GM23338 (cell line): ENCODE results near the gene DNAAF5. TPM values are rescaled to one million over a fixed set of nuclear protein-coding genes. Genes with fewer than 3 reads are reported as not detected.

Experiments
- ATAC-seq: fragments of 200-7000 bp; cut with Tn5 transposase; 3 replicates; pipeline ENCODE4 v1.9.1; 2020
- DNase-seq: peaks from one replicate; pipeline ENCODE4 v3.0.0-alpha.2; 2015; ENCODE audit warnings: low spot score
- H2AFZ ChIP-seq: fragments of 200-600 bp; sonication (generic); 2 replicates; pipeline ENCODE4 v1.8.0; 2016; ENCODE audit warnings: antibody characterized with exemption, mild to moderate bottlenecking, moderate library complexity
- H3F3A ChIP-seq: fragments of 200-600 bp; sonication (generic); replicated peaks from 2 replicates; pipeline ENCODE4 v1.8.0; 2017; ENCODE audit warnings: antibody characterized with exemption, mixed run types, low read depth
- H3K27ac ChIP-seq: fragments of 200-600 bp; sonication (generic); 2 replicates; pipeline ENCODE4 v1.6.1; 2016; ENCODE audit warnings: low read depth
- H3K27me3 ChIP-seq: fragments of 200-600 bp; sonication (generic); 2 replicates; pipeline ENCODE4 v1.8.0; 2016; ENCODE audit warnings: mild to moderate bottlenecking, mixed run types, moderate library complexity; ENCODE audit not compliant: insufficient read depth
- H3K36me3 ChIP-seq: fragments of 200-600 bp; sonication (generic); 2 replicates; pipeline ENCODE4 v1.8.0; 2016; ENCODE audit warnings: mild to moderate bottlenecking; ENCODE audit not compliant: insufficient read depth
- H3K4me1 ChIP-seq: fragments of 200-600 bp; sonication (generic); 2 replicates; pipeline ENCODE4 v1.8.0; 2016; ENCODE audit warnings: mild to moderate bottlenecking, moderate library complexity; ENCODE audit not compliant: insufficient read depth
- H3K4me2 ChIP-seq: fragments of 200-600 bp; sonication (generic); 2 replicates; pipeline ENCODE4 v1.7.1; 2017; ENCODE audit warnings: mixed run types
- H3K4me3 ChIP-seq: fragments of 200-600 bp; sonication (generic); 2 replicates; pipeline ENCODE4 v1.6.1; 2016; ENCODE audit warnings: mixed run types
- H3K79me2 ChIP-seq: fragments of 200-600 bp; sonication (generic); replicated peaks from 2 replicates; pipeline ENCODE4 v1.8.0; 2017; ENCODE audit warnings: mild to moderate bottlenecking; ENCODE audit not compliant: insufficient read depth
- H3K9me2 ChIP-seq: fragments of 200-600 bp; sonication (generic); 2 replicates; pipeline ENCODE4 v1.8.0; 2017; ENCODE audit not compliant: insufficient read depth
- H4K20me1 ChIP-seq: fragments of 200-600 bp; sonication (generic); replicated peaks from 2 replicates; pipeline ENCODE4 v1.8.0; 2017; ENCODE audit warnings: mild to moderate bottlenecking; ENCODE audit not compliant: insufficient read depth
- H3K27ac Mint-ChIP-seq: 2 replicates; pipeline ENCODE4 v1.8.0; 2020; ENCODE audit warnings: inconsistent platforms, mild to moderate bottlenecking, moderate library complexity, mixed read lengths
- H3K27me3 Mint-ChIP-seq: 3 replicates; pipeline ENCODE4 v1.8.0; 2022; ENCODE audit warnings: low read depth, mild to moderate bottlenecking, moderate library complexity, mixed read lengths, inconsistent platforms; ENCODE audit not compliant: insufficient read depth, poor library complexity
- H3K36me3 Mint-ChIP-seq: 3 replicates; pipeline ENCODE4 v1.8.0; 2021; ENCODE audit warnings: low read depth, mild to moderate bottlenecking, inconsistent platforms, moderate library complexity, mixed read lengths
- H3K4me1 Mint-ChIP-seq: 3 replicates; pipeline ENCODE4 v1.8.0; 2020; ENCODE audit warnings: mild to moderate bottlenecking, inconsistent platforms, mixed read lengths
- H3K4me3 Mint-ChIP-seq: 3 replicates; pipeline ENCODE4 v1.8.0; 2021; ENCODE audit warnings: moderate library complexity, mild to moderate bottlenecking, inconsistent platforms, mixed read lengths
- H3K9me3 Mint-ChIP-seq: 3 replicates; pipeline ENCODE4 v1.8.0; 2020; ENCODE audit warnings: moderate library complexity, mild to moderate bottlenecking, inconsistent platforms, mixed read lengths
- CREB1 ChIP-seq: fragments of 250-450 bp; sonication (Bioruptor Pico); IDR thresholded peaks from 2 replicates; pipeline ENCODE4 v1.5.0; 2020; ENCODE audit warnings: low read depth, mild to moderate bottlenecking, moderate library complexity
- CTCF ChIP-seq, 2 experiments: fragments of 200-600 bp in 1 of 2; sonication (generic) in 1 of 2; conservative IDR thresholded peaks; 2 replicates each; pipeline versions ENCODE4 v1.5.1 to v1.6.1; 2016 to 2017; ENCODE audit warnings: antibody characterized with exemption in 2 of 2, low read depth in 2 of 2, mild to moderate bottlenecking in 2 of 2, moderate library complexity in 1 of 2
- ETS1 ChIP-seq: IDR thresholded peaks from 2 replicates; pipeline ENCODE4 v1.6.1; 2016; ENCODE audit warnings: antibody characterized with exemption
- EZH2 ChIP-seq: fragments of 200-600 bp; sonication (generic); IDR thresholded peaks from one replicate; pipeline ENCODE4 v1.8.0; 2017; ENCODE audit warnings: antibody characterized with exemption, mild to moderate bottlenecking, low read depth; ENCODE audit not compliant: unreplicated experiment
- EZH2phosphoT487 ChIP-seq: fragments of 200-600 bp; sonication (generic); IDR thresholded peaks from one replicate; pipeline ENCODE4 v1.8.1; 2018; ENCODE audit warnings: antibody characterized with exemption; ENCODE audit not compliant: unreplicated experiment
- JUNB ChIP-seq: IDR thresholded peaks from one replicate; pipeline ENCODE4 v1.6.1; 2016; ENCODE audit warnings: antibody characterized with exemption; ENCODE audit not compliant: unreplicated experiment
- NANOG ChIP-seq: IDR thresholded peaks from 2 replicates; pipeline ENCODE4 v1.6.1; 2016; ENCODE audit warnings: antibody characterized with exemption, borderline replicate concordance
- POLR2AphosphoS5 ChIP-seq: IDR thresholded peaks from 2 replicates; pipeline ENCODE4 v1.6.1; 2016; ENCODE audit warnings: antibody characterized with exemption, low read depth
- REST ChIP-seq: IDR thresholded peaks from one replicate; pipeline ENCODE4 v1.6.1; 2018; ENCODE audit warnings: antibody characterized with exemption; ENCODE audit not compliant: unreplicated experiment
- STAT1 ChIP-seq: IDR thresholded peaks from one replicate; pipeline ENCODE4 v1.6.1; 2016; ENCODE audit warnings: antibody characterized with exemption; ENCODE audit not compliant: unreplicated experiment
- ZNF114 ChIP-seq: fragments of 250-450 bp; sonication (Bioruptor Pico); IDR thresholded peaks from 2 replicates; pipeline ENCODE4 v1.5.0; 2020; ENCODE audit warnings: mild to moderate bottlenecking, moderate library complexity
- ZNF331 ChIP-seq: fragments of 250-450 bp; sonication (Bioruptor Pico); IDR thresholded peaks from 2 replicates; pipeline ENCODE4 v1.5.0; 2020; ENCODE audit warnings: low read depth, mild to moderate bottlenecking, moderate library complexity
- ZNF462 ChIP-seq: fragments of 250-450 bp; sonication (Bioruptor Pico); IDR thresholded peaks from 2 replicates; pipeline ENCODE4 v1.5.0; 2020; ENCODE audit warnings: mild to moderate bottlenecking, moderate library complexity
- polyA plus RNA-seq: library from polyadenylated mRNA; unstranded; fragments of >200 nt; fragmentation: Nextera tagmentation; extraction: Ambion mirVana; gene quantifications from 2 replicates; pipeline ENCODE4 v1.2.1, GENCODE V29; 2016
- total RNA-seq: library from RNA; depleted of rRNA; stranded (reverse); fragments of >200 nt; shearing (Covaris generic); gene quantifications from 2 replicates; pipeline ENCODE4 v1.2.3, GENCODE V29; 2014

Gene DNAAF5
- total and polyA plus RNA-seq, 2 experiments from 2014 or later = 20.4 to 86.7 TPM

- Histone ChIP-seq H3F3A (peaks cover 8% of the 10 kb centered on the region; the same call in 1 of the 2 replicates), H3K36me3 (peaks cover 6% of the 10 kb centered on the region; the same call in 1 of the 2 replicates), H3K4me3 (no peak overlapping the region), H3K79me2 (0 out of 2 replicates have a peak, but pooled peaks cover 4% of the 10 kb centered on the region), H2AFZ (no peak overlapping the region), H3K4me2 (no peak overlapping the region), H3K4me1 (no peaks in the 10 kb centered on the region), H3K27me3 (no peaks in the 10 kb centered on the region), H4K20me1 (peaks cover 14% of the 10 kb centered on the region; the same call in 1 of the 2 replicates), H3K27ac (no peak overlapping the region), H3K9me2 (no peaks in the 10 kb centered on the region)
- H3K27ac Mint-ChIP-seq = no peak overlapping the region
- peaks cover 37% of the 10 kb centered on the region for H3K36me3 Mint-ChIP-seq
- H3K4me3 Mint-ChIP-seq = no peak overlapping the region
- no peaks in the 10 kb centered on the region; the same call in 1 of the 3 replicates for H3K4me1 Mint-ChIP-seq
- TF ChIP-seq EZH2phosphoT487 (no peak), EZH2 (no peak), STAT1 (no peak), POLR2AphosphoS5 (no peak), JUNB (no peak), REST (no peak), CTCF (conservative IDR thresholded peaks at IDR 0.05; ENCODE audit: low read depth in 2 of 2) (no peak), ZNF114 (CRISPR knock-in tag) (no peak), CREB1 (CRISPR knock-in tag) (no peak), ZNF331 (CRISPR knock-in tag) (no peak), ETS1 (no peak), NANOG (no peak), ZNF462 (CRISPR knock-in tag) (no peak)
- DNase-seq (no peak), ATAC-seq (no peak)
- H3K27me3 Mint-ChIP-seq = peaks cover 8% of the 10 kb centered on the region
- H3K9me3 Mint-ChIP-seq = no peaks in the 10 kb centered on the region; the same call in 2 of the 3 replicates
These were observed 44.3 kb downstream of the DNAAF5 start for GRCh38 chr7:770741-771166.
